HUES64 (cell line): Measurements from ENCODE around the gene KCNH1.

Experiments
- H3K27ac ChIP-seq: 2 replicates; pipeline ENCODE4 v1.7.0; 2013; ENCODE audit warnings: low read depth, low read length, inconsistent platforms
- H3K27me3 ChIP-seq: 2 replicates; pipeline ENCODE4 v1.6.1; 2013; ENCODE audit warnings: mild to moderate bottlenecking, low read length; ENCODE audit not compliant: insufficient read depth
- H3K36me3 ChIP-seq: 2 replicates; pipeline ENCODE4 v1.6.1; 2013; ENCODE audit warnings: mild to moderate bottlenecking, low read length; ENCODE audit not compliant: insufficient read depth
- H3K4me1 ChIP-seq: 2 replicates; pipeline ENCODE4 v1.6.1; 2013; ENCODE audit warnings: mild to moderate bottlenecking, low read length, moderate library complexity; ENCODE audit not compliant: insufficient read depth
- H3K4me3 ChIP-seq: 2 replicates; pipeline ENCODE4 v1.5.1; 2013; ENCODE audit warnings: mild to moderate bottlenecking, low read length, moderate library complexity
- H3K9ac ChIP-seq: 2 replicates; pipeline ENCODE4 v1.6.1; 2013; ENCODE audit warnings: mild to moderate bottlenecking, low read depth, low read length
- H3K9me3 ChIP-seq: 2 replicates; pipeline ENCODE4 v1.6.1; 2013; ENCODE audit warnings: low read depth, low read length; ENCODE audit not compliant: insufficient read depth
- WGBS: fragments of 150-250, 120-280 bp; methylation state at CpG from one replicate; pipeline ENCODE4 v1.1.7; 2013; ENCODE audit warnings: missing lambda C conversion rate; 5-methylcytosine and 5-hydroxymethylcytosine counted together

The KCNH1 gene

DNA sequence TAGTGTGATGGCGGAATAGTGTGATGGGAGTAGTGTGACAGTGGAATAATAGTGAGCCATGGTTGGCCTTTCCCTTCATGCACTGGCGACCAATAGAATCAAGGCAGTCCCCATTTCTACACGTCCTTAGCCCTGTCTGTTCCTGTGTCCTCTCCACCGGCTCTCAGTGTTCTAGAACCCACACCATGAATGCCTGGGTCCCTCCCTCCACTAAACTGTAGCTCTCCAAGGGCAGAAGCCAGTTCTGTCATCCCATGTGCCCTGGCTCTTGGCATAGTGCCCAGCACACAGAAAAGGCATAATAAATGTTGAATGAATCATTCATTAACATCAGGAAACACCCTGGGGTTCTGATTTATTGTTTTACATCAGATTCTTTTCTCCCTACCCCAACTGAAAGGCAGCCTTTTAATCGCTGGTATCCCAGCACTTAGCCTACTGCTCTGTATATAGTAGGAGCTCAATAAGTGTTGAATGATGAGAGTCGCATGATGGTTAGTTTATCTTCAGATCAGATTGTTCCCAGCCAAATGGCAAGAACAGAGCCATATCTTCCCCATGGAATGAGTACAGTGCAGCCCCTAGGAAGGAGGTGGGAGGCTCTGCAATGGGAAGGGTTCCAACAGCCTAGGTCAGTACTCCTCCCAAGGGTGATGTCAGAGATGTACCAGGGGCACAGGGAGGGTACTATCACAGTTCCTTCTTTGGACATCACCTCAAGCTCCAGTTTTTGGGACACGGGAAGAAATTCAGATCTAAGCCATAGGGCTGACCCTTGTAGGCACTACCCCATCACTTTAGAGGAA, 479.6 kb downstream of the KCNH1 start:
- Histone ChIP-seq H3K36me3 (no peaks in the 10 kb centered on the region), H3K27me3 (no peaks in the 10 kb centered on the region), H3K4me1 (no peaks in the 10 kb centered on the region), H3K9me3 (no peaks in the 10 kb centered on the region), H3K27ac (no peak overlapping the region), H3K4me3 (no peak overlapping the region), H3K9ac (no peak overlapping the region)
- WGBS, result 83% methylated on average over 6 of the region's 7 CpGs

DNA sequence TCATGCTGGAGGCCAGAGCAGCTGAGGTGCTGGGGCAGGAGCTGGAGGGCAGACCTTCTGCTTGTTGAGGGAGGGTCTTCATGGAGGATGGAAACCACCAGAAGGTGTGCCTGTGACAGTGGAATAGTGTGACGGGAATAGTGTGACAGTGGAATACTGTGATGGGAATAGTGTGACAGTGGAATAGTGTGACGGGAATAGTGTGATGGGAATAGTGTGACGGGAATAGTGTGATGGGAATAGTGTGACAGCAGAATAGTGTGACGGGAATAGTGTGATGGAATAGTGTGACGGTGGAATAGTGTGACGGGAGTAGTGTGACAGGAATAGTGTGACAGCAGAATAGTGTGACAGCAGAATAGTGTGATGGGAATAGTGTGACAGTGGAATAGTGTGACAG, 480.2 kb downstream of the KCNH1 start:
- 54% methylated on average over 6 of the region's 6 CpGs for WGBS
- Histone ChIP-seq H3K4me1 (no peaks in the 10 kb centered on the region), H3K9ac (no peak overlapping the region), H3K4me3 (no peak overlapping the region), H3K27me3 (no peaks in the 10 kb centered on the region), H3K27ac (no peak overlapping the region), H3K9me3 (no peaks in the 10 kb centered on the region), H3K36me3 (no peaks in the 10 kb centered on the region)

DNA sequence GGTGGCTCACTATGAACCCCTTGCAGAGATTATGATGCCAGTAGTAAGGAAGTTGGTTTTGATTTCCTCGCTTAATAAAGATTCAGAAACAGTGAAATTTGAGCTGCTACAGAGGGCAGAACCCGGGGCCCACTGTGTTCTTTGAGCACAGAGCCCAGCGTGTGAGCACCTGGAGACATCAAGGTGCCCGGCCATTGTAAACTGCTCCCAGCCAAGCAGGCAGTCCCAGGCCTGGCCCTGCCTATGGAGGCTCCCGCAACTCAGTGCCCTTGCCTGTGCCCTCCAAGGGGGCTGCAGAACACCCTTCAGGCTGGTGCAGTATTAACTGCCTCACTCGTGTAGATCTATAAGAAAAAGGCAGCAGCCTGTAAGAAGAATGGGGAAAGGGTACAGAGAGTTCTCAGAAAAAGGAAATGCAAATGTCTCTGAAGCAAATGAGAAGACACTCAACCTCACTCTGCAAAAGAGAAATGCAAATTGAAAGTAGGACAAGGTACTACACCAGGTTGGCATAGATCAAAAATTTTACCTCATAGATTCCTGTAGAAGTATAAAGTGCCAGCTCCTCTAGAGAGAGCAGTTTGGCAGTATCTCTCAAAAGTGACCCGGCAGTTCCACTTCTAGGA, 481.5 kb downstream of the KCNH1 start:
- no peaks in the 10 kb centered on the region for H3K36me3 ChIP-seq
- H3K4me3 ChIP-seq, result no peak overlapping the region
- WGBS, result 86% methylated on average over 6 of the region's 7 CpGs
- H3K9ac ChIP-seq, result no peak overlapping the region
- no peaks in the 10 kb centered on the region for H3K27me3 ChIP-seq
- H3K9me3 ChIP-seq, result no peaks in the 10 kb centered on the region
- H3K4me1 ChIP-seq, result no peaks in the 10 kb centered on the region
- no peak overlapping the region for H3K27ac ChIP-seq

DNA sequence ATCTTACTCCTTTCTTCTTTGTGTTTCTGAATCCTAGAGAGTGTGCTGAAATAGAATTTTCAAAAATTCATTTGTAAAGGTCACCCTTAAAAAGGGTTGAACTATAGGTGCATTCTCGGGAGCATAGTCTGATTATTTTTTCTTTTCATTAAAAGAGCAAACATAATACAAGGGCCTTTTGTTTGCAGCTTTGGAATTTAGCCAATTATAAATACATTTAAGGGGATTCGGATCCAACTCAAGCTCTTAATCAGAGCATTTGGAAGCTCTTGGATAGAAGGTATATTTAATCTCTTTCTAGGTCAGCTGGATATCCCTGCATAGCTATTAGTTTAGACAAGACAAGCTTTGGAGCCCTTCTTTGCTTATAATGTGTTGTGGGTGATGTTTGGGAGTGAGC, 483.5 kb downstream of the KCNH1 start:
- no peak overlapping the region for H3K9ac ChIP-seq
- H3K9me3 ChIP-seq, result no peaks in the 10 kb centered on the region
- H3K27ac ChIP-seq, result no peak overlapping the region
- H3K36me3 ChIP-seq, result no peaks in the 10 kb centered on the region
- no peaks in the 10 kb centered on the region for H3K27me3 ChIP-seq
- H3K4me3 ChIP-seq, result no peak overlapping the region
- 88% methylated on average over 1 of the region's 2 CpGs for WGBS
- peaks cover 8% of the 10 kb centered on the region; the same call in 1 of the 2 replicates for H3K4me1 ChIP-seq

DNA sequence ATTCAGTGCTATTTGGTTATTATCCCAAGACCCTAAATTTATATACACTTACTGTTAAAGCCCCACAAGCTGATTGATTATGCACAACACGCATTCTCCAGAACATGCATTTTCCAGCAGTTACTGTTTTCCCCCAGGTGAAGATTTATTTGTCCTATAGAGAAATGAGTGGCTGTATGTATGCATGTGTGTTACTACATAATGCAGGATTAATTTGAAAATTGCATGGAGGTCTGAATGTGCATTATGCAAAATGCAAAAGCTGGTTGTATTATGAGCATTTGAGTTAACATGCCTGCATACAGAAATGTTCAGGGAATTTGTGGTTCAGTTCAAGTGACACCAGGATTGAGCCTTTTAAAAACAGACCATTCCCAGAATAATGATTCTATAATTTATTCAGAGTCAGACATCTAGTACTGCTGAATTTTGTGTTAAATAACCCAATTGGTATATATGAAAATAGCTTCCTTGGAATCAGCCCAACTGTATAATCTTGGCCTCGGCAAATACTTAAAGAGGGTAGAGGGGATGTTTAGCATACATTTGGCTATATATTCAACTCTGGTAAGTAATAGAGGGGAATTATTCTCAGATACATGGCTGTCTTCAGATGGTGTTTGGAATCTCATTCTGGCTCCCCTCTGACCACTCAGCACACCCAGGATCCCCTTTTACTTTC, 485.2 kb downstream of the KCNH1 start:
- Histone ChIP-seq H3K9me3 (no peaks in the 10 kb centered on the region), H3K4me3 (no peak overlapping the region), H3K27me3 (no peaks in the 10 kb centered on the region), H3K36me3 (no peaks in the 10 kb centered on the region), H3K27ac (no peak overlapping the region), H3K9ac (no peak overlapping the region), H3K4me1 (peaks cover 8% of the 10 kb centered on the region; the same call in 1 of the 2 replicates)
- 97% methylated on average over 2 of the region's 2 CpGs for WGBS

DNA sequence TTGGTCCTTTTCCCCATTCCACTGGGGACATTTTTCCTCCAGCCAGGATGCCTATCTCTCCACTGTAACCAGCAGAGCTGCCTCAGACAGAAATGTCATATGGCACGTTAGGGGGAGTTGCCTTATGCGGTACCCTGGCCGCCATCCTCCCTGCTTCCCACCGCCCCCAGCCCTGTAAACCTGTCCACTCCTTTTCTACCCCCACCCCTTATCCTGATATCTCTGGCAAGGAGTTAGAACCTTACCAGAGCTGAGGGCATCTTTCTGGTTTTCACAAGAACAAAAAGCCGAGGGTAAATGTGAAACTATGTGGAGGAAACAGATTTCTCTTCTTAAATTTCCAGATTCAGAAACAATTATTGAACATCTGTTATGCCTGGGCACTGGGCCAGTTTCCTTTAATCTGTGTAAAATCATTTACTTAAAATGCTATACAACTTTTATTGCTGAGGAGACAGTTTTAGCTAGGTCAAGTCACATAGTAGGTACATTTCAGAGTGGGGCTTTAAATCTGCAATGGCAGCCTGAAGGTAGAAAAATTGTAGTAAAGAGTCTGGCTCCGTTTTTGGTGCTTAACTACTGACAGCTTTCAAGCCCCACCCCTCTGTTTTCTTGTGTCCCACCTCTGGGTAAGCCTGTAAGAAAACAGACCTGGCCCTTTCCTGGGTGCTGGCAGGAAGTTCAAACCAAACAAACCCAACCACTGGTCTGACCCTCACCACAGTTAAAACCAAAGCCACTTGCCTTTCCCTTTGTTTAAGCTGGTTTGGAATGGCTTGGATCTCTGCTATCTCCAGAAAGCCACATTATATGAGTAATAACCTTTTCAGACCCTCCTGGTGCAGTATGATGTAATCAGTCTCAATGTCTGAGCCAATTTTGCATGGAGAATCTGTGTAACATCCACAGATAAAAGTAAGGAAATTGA, 486.3 kb downstream of the KCNH1 start:
- Histone ChIP-seq H3K9me3 (no peaks in the 10 kb centered on the region), H3K4me1 (peaks cover 8% of the 10 kb centered on the region; the same call in 1 of the 2 replicates), H3K4me3 (no peak overlapping the region), H3K9ac (no peak overlapping the region), H3K27ac (no peak overlapping the region), H3K36me3 (no peaks in the 10 kb centered on the region), H3K27me3 (no peaks in the 10 kb centered on the region)
- WGBS, result 90% methylated on average over 6 of the region's 6 CpGs

DNA sequence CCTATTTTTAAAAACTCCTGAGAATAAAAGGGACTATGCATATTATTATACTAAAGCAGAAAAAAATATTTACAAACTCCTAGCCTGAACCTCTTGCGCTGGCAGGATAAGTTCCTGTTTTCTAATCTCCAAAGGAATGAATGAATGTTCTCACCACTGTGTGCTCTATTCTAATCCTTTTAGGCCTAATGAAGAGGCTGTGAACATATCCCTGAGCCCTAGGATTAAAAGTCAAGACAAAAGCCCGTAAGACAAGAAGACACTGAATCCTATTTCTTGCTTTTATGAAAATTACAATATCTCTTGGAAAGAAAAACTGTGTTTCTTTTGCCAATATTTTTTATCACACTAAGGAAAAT, 487.7 kb downstream of the KCNH1 start:
- Histone ChIP-seq H3K4me1 (peaks cover 8% of the 10 kb centered on the region; the same call in 1 of the 2 replicates), H3K27me3 (no peaks in the 10 kb centered on the region), H3K4me3 (no peak overlapping the region), H3K27ac (no peak overlapping the region), H3K9me3 (no peaks in the 10 kb centered on the region), H3K36me3 (no peaks in the 10 kb centered on the region), H3K9ac (no peak overlapping the region)
- 90% methylated on average over 2 of the region's 2 CpGs for WGBS

DNA sequence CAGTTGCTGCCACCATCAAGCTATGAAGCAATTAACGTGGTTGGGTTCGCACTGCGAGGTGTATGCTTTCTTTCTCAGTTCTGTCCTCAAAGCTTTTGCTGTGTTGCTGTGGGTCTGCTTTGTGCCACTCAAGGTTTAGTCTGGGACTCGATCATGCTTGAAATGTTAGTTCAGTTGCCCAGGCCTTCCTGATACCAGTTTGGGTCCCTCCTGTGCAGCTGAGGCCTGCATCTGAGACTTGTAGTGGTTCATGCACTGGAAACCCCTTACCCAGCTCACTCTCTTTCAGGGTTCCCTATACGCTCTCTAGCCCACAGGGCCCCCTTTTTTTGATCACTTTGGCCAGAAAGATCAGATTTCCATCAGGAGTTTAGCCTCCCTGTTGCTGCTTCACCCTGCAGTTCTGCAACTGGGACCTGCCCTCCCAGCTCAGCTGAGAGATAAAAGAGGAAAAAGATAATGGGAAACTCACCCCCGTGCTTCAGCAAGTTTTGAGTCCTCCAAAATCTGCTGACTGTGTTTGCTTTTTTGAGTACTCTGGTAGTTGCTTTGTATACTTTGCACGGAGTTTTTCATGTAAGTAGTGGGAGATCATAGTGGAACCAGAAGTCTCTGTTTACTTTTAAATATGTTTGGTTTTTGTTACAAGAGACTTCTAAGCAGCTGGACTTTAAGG, 488.2 kb downstream of the KCNH1 start:
- no peaks in the 10 kb centered on the region for H3K36me3 ChIP-seq
- H3K4me1 ChIP-seq, result peaks cover 8% of the 10 kb centered on the region; the same call in 1 of the 2 replicates
- no peaks in the 10 kb centered on the region for H3K27me3 ChIP-seq
- WGBS, result 91% methylated on average over 7 of the region's 7 CpGs
- no peak overlapping the region for H3K9ac ChIP-seq
- no peaks in the 10 kb centered on the region for H3K9me3 ChIP-seq
- no peak overlapping the region for H3K4me3 ChIP-seq
- H3K27ac ChIP-seq, result no peak overlapping the region

DNA sequence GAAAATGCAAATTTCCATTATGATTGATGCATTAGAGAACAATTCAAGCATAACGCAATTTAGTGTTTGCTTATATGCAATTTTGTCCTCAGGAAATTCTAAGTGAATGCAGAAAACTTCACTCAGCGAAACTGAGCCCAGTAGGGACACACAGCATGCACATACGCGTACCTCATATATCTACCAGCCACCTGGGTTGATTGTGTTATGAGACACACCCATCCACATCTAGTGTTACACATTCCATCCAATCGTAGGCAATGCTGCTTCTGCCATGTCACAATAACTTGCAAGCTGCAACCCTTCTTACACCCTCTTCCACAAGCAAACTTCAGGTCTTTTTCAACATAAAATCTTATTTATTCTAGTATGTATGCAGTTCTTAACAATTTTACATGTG, 492.4 kb downstream of the KCNH1 start:
- Histone ChIP-seq H3K27me3 (no peaks in the 10 kb centered on the region), H3K9ac (no peak overlapping the region), H3K4me3 (no peak overlapping the region), H3K36me3 (no peaks in the 10 kb centered on the region), H3K4me1 (peaks cover 8% of the 10 kb centered on the region; the same call in 1 of the 2 replicates), H3K27ac (no peak overlapping the region), H3K9me3 (no peaks in the 10 kb centered on the region)
- WGBS, result 92% methylated on average over 5 of the region's 5 CpGs

DNA sequence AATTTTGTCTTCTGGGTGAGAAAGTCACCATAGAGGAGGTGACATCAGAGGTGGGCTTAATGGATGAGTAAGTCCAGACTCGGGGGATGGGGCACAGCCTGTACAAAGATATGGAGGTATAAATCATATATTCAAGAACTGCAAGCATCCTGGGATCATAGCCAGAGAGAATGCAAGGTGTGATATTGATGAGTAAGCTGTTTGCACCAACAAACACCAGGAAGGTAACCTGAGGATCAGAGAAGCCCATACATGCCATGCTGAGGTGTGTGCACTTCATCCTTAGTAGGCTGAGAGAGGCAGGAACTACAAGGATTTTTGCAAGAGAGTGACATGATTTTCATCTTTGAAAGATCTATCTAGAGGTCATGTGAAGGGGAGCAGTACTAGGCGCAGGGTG, 498.8 kb downstream of the KCNH1 start:
- H3K4me3 ChIP-seq, result no peak overlapping the region
- no peaks in the 10 kb centered on the region for H3K36me3 ChIP-seq
- H3K27me3 ChIP-seq, result no peaks in the 10 kb centered on the region
- H3K27ac ChIP-seq, result no peak overlapping the region
- no peak overlapping the region for H3K9ac ChIP-seq
- no peaks in the 10 kb centered on the region for H3K9me3 ChIP-seq
- no peaks in the 10 kb centered on the region for H3K4me1 ChIP-seq
- 93% methylated on average over 2 of the region's 2 CpGs for WGBS
